Skin epidermis (tissue), 12 donors: ENCODE data around the gene TMEM135.

Experiments used
- H3K27ac ChIP-seq, 21 experiments: fragments of 200-600 bp; sonication (generic) in 11 of 21; one replicate each; pipeline ENCODE4 v1.5.0; 2020; ENCODE audit warnings: mild to moderate bottlenecking in 3 of 21, inconsistent platforms in 2 of 21, moderate library complexity in 2 of 21
- H3K4me3 ChIP-seq, 7 experiments: fragments of 200-600 bp; sonication (generic) in 2 of 7; one replicate each; pipeline ENCODE4 v1.5.0; 2020; ENCODE audit warnings: inconsistent platforms in 2 of 7, mild to moderate bottlenecking in 2 of 7, moderate library complexity in 1 of 7

TMEM135 gene

GRCh38 chr11:87366763-87367405 lies 329.1 kb downstream of the TMEM135 start:
- Histone ChIP-seq H3K27ac (no peak overlapping the region), H3K4me3 (no peak overlapping the region)

- Histone ChIP-seq H3K4me3 (no peak overlapping the region), H3K27ac (peak overlapping the region in 1 of 21 experiments; percentile 36)
Measured at GRCh38 chr11:87368151-87368550, 330.4 kb downstream of the TMEM135 start.

GRCh38 chr11:87368858-87369480 lies 331.2 kb downstream of the TMEM135 start:
- Histone ChIP-seq H3K4me3 (no peak overlapping the region), H3K27ac (peak overlapping the region in 3 of 21 experiments; percentile 26 to 36 (median 33))

GRCh38 chr11:87369888-87370287 lies 332.2 kb downstream of the TMEM135 start:
- H3K27ac ChIP-seq: no peak overlapping the region
- no peak overlapping the region for H3K4me3 ChIP-seq

- no peak overlapping the region for H3K4me3 ChIP-seq
- H3K27ac ChIP-seq: no peak overlapping the region
Measured at GRCh38 chr11:87372065-87372464, 334.3 kb downstream of the TMEM135 start.
